GM12892 (cell line): ENCODE results near the gene RCOR1.

Source experiments
- POLR2A ChIP-seq: IDR thresholded peaks from 2 replicates; pipeline ENCODE4 v1.6.1; 2011; ENCODE audit warnings: low read depth, low read length, control low read depth
- POLR2AphosphoS5 ChIP-seq: IDR thresholded peaks from 2 replicates; pipeline ENCODE4 v1.6.1; 2011; ENCODE audit warnings: low read depth, low read length, control low read depth
- TAF1 ChIP-seq: IDR thresholded peaks from 2 replicates; pipeline ENCODE4 v1.6.1; 2011; ENCODE audit warnings: low read depth, mild to moderate bottlenecking, control low read depth, low read length, borderline replicate concordance

GRCh38 chr14:102777711-102778337, 185.4 kb downstream of the RCOR1 start:
- no peak for TF ChIP-seq TAF1
- TF ChIP-seq POLR2AphosphoS5, result no peak
- no peak for TF ChIP-seq POLR2A
